GM12864 (cell line): ENCODE data around the gene KBTBD8.

Experiments used
- DNase-seq: peaks from one replicate; pipeline ENCODE4 v3.0.0-alpha.2; 2011; ENCODE audit warnings: low read depth
- H3K4me3 ChIP-seq: 2 replicates; pipeline ENCODE4 v1.5.1; 2011; ENCODE audit warnings: mild to moderate bottlenecking, low read depth, low read length, control low read depth
- CTCF ChIP-seq: IDR thresholded peaks from 2 replicates; pipeline ENCODE4 v1.5.1; 2011; ENCODE audit warnings: low read depth, mild to moderate bottlenecking, moderate library complexity, low read length, control low read depth, inconsistent platforms; ENCODE audit errors: missing control alignments

The KBTBD8 gene

GRCh38 chr3:67015702-67016484 is 17.8 kb downstream of the KBTBD8 start:
- no peak for TF ChIP-seq CTCF
- H3K4me3 ChIP-seq: no peak overlapping the region
- no peak for DNase-seq

GRCh38 chr3:67016522-67017080 is 18.5 kb downstream of the KBTBD8 start:
- DNase-seq: no peak
- H3K4me3 ChIP-seq: no peak overlapping the region
- no peak for TF ChIP-seq CTCF

GRCh38 chr3:67017211-67017610 is 19.1 kb downstream of the KBTBD8 start:
- DNase-seq: no peak
- TF ChIP-seq CTCF: no peak
- no peak overlapping the region for H3K4me3 ChIP-seq

GRCh38 chr3:67018105-67018788 is 20.1 kb downstream of the KBTBD8 start:
- peak overlapping the region; percentile 23 for H3K4me3 ChIP-seq
- peak; percentile 59 for DNase-seq
- no peak for TF ChIP-seq CTCF

GRCh38 chr3:67018789-67019526 is 20.9 kb downstream of the KBTBD8 start:
- DNase-seq: no peak
- no peak for TF ChIP-seq CTCF
- H3K4me3 ChIP-seq: peak overlapping the region; percentile 23; the same call in 1 of the 2 replicates

GRCh38 chr3:67028001-67028784 is 30.1 kb downstream of the KBTBD8 start:
- DNase-seq: no peak
- no peak for TF ChIP-seq CTCF
- H3K4me3 ChIP-seq: no peak overlapping the region
